ENCODE data around the gene ELF4.

DNA sequence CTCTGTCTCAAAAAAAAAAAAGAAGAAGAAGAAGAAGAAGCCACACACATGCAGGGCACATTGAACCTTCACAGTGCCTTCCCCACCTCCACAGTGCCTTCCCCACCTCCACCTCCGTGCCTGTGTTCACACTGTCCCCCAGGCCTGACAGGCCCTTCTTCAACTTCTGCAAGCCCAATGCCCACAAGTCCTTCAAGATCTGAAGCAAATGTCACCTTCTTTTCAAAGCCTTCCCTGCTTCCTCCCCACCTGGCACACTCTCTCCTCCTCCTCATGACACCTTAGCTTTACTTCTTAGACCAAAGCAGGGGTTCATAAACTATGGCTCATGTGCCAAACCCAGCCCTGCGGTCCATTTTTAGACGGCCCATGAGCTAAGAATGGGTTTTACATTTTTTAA, 19.9 kb downstream of the ELF4 start:
- TF ChIP-seq FOXJ3 (CRISPR knock-in tag; IDR thresholded peaks at IDR 0.05; ENCODE audit: borderline replicate concordance): no peak
- TF ChIP-seq GABPB1 (CRISPR knock-in tag; IDR thresholded peaks at IDR 0.05): no peak
- TF ChIP-seq, protein P1, sequence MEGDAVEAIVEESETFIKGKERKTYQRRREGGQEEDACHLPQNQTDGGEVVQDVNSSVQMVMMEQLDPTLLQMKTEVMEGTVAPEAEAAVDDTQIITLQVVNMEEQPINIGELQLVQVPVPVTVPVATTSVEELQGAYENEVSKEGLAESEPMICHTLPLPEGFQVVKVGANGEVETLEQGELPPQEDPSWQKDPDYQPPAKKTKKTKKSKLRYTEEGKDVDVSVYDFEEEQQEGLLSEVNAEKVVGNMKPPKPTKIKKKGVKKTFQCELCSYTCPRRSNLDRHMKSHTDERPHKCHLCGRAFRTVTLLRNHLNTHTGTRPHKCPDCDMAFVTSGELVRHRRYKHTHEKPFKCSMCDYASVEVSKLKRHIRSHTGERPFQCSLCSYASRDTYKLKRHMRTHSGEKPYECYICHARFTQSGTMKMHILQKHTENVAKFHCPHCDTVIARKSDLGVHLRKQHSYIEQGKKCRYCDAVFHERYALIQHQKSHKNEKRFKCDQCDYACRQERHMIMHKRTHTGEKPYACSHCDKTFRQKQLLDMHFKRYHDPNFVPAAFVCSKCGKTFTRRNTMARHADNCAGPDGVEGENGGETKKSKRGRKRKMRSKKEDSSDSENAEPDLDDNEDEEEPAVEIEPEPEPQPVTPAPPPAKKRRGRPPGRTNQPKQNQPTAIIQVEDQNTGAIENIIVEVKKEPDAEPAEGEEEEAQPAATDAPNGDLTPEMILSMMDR (CRISPR knock-in tag; IDR thresholded peaks at IDR 0.05): no peak
- no peak for TF ChIP-seq FUBP1 (CRISPR knock-in tag; IDR thresholded peaks at IDR 0.05; ENCODE audit: borderline replicate concordance)
- TF ChIP-seq ELK4 (CRISPR knock-in tag; IDR thresholded peaks at IDR 0.05; ENCODE audit: borderline replicate concordance): no peak
- no peak for TF ChIP-seq CEBPB (IDR thresholded peaks at IDR 0.05; ENCODE audit: borderline replicate concordance, low read depth, low read length)
- no peak for TF ChIP-seq FIP1L1 (IDR thresholded peaks at IDR 0.05; ENCODE audit: borderline replicate concordance, insufficient read depth, low read depth, low read length)
- TF ChIP-seq ZC3H13 (CRISPR knock-in tag; IDR thresholded peaks at IDR 0.05): no peak

Data from HepG2 (cell line).